ENCODE data around the gene RPS6KA2.

- no peak for TF ChIP-seq CTCF (conservative IDR thresholded peaks at IDR 0.05)
- TF ChIP-seq ZFX (IDR thresholded peaks at IDR 0.05), result no peak
Measured at GRCh38 chr6:166539543-166539942, 87.5 kb downstream of the RPS6KA2 start.

All from C4-2B (cell line).